Mesodermal cell (in vitro differentiated cells): ENCODE data around the gene KCNF1.

Experiments
- H3K27ac ChIP-seq: 2 replicates; pipeline ENCODE4 v1.7.0; 2013; ENCODE audit warnings: mild to moderate bottlenecking, low read depth, low read length, moderate library complexity; ENCODE audit not compliant: severe bottlenecking
- H3K36me3 ChIP-seq: 2 replicates; pipeline ENCODE4 v1.7.1; 2013; ENCODE audit warnings: mild to moderate bottlenecking, low read length, moderate library complexity; ENCODE audit not compliant: control insufficient read depth, insufficient read depth
- H3K4me1 ChIP-seq: one replicate; pipeline ENCODE4 v1.7.1; 2013; ENCODE audit warnings: mild to moderate bottlenecking, low read length; ENCODE audit not compliant: insufficient read depth, control insufficient read depth, poor library complexity, severe bottlenecking
- H3K4me3 ChIP-seq: 2 replicates; pipeline ENCODE4 v1.7.0; 2013; ENCODE audit warnings: low read length, control low read depth, mild to moderate bottlenecking; ENCODE audit not compliant: insufficient read depth, poor library complexity, severe bottlenecking; ENCODE audit errors: extremely low read depth
- H3K9me3 ChIP-seq: 2 replicates; pipeline ENCODE4 v1.7.1; 2013; ENCODE audit warnings: mild to moderate bottlenecking, low read length, moderate library complexity; ENCODE audit not compliant: control insufficient read depth
- WGBS, 2 experiments: methylation state at CpG; one replicate each; pipeline ENCODE4 v1.1.5; 2013; ENCODE audit warnings: missing lambda C conversion rate in 2 of 2; ENCODE audit not compliant: insufficient coverage in 2 of 2; 5-methylcytosine and 5-hydroxymethylcytosine counted together

KCNF1 gene

DNA sequence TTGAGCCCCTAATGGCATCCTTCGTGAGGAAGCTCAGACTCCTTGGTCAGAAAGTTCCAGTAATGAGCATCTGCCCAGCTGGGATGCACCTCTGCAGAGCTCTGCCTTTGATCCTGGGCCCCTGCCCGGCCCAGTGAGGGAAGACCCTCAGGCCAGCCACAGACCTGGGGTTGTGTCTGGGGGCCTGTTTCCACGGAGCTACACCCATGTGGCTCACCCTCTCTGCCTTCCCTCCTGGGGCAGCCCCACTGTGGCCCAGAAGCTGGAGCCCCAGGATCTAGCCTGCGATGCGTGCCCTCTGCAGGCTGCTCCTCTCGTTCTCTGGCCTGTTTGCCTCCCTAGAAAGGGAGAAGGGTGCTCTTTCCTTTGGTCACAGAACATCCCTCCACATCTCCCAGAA is 9.8 kb downstream of the KCNF1 start:
- WGBS, 2 experiments, result 78 to 88% methylated on average over 5 to 6 of the region's 6 CpGs
- H3K27ac ChIP-seq, result no peak overlapping the region
- no peak overlapping the region for H3K4me3 ChIP-seq
- H3K9me3 ChIP-seq, result no peaks in the 10 kb centered on the region
- H3K36me3 ChIP-seq, result no peaks in the 10 kb centered on the region
- no peaks in the 10 kb centered on the region for H3K4me1 ChIP-seq

DNA sequence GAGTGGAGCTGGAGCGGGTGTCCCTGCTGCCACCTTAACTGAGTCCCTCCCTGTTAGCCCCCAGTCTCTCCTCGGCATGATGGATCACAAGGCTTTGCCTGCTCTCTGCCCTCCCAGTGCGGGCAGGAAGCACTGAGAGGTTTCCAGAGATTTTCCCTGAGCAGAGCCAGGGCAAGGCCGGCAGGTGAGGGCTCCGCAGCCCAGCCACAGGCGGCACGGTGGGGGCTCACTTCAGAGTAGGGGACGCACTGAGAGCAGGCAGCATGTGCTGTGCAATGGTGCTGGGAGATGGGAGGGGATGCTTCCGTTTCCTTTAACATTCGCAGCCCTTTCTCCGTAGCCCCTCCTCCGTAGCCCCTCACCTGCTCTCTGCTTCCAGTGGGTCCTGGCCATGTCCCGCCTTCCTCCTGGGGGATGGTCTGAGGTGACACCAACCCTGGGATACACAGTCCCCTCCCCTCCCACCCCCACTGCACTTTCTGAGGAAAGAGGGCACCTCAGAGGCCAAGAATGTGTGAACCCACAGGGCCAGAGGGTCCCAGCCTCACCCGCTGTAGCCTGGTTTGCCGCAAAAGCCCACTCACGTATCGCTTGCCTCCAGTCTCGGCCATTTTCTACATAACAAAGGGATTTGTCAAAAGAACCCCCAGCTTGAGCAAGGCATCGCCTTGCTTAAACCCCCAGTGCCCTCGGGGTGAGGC is 10.7 kb downstream of the KCNF1 start:
- Histone ChIP-seq H3K4me1 (no peaks in the 10 kb centered on the region), H3K36me3 (no peaks in the 10 kb centered on the region), H3K27ac (no peak overlapping the region), H3K4me3 (no peak overlapping the region), H3K9me3 (no peaks in the 10 kb centered on the region)
- WGBS, 2 experiments, result 69 to 78% methylated on average over 16 to 19 of the region's 20 CpGs

DNA sequence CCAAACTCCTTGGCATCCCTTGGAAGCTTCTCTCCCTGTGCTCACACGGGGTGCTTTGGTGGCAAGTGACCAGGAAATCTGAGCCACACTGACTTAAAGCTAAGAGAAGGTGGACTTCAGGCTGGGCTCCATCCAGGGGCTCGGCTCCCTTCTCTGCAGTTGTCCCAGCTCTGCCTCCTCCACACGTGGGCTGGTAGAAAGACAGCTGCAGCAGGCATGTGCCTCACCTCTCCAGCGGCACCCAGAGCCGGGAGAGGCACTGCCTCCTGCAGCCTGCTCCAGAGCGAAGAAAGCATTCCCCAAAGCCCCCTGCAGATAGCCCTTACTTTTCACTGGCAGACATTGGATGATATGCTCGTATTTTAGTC is 11.3 kb downstream of the KCNF1 start:
- H3K27ac ChIP-seq, result no peak overlapping the region
- WGBS, 2 experiments, result 90 to 92% methylated on average over 6 of the region's 7 CpGs
- H3K4me1 ChIP-seq, result no peaks in the 10 kb centered on the region

DNA sequence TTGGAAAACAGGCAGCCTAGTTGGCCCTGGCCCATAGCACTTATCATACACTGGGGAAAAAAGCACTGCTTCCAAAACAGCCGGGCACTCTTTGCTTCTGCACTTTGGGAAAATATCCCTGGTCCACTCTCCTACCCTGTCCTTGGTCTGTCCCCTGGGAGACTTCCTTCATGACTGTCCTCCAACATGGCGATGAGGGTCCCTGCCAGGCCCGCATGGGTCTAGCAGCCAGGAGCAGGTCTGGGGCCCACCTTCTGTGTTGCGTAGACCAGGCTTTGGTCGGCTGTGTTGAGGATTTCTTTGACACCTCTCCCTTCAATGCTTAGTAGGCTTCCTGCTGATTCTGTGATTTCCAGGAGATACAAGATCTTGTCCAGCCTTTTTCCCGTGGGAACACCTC is 12.2 kb downstream of the KCNF1 start:
- H3K4me1 ChIP-seq, result no peaks in the 10 kb centered on the region
- no peak overlapping the region for H3K27ac ChIP-seq
- no peak overlapping the region for H3K4me3 ChIP-seq
- no peaks in the 10 kb centered on the region for H3K36me3 ChIP-seq
- 92 to 94% methylated on average over 6 of the region's 6 CpGs for WGBS, 2 experiments
- no peaks in the 10 kb centered on the region for H3K9me3 ChIP-seq

More for the DNA sequence above, 11.3 kb downstream of the KCNF1 start:
- Histone ChIP-seq H3K9me3 (no peaks in the 10 kb centered on the region), H3K36me3 (no peaks in the 10 kb centered on the region), H3K4me3 (no peak overlapping the region)

DNA sequence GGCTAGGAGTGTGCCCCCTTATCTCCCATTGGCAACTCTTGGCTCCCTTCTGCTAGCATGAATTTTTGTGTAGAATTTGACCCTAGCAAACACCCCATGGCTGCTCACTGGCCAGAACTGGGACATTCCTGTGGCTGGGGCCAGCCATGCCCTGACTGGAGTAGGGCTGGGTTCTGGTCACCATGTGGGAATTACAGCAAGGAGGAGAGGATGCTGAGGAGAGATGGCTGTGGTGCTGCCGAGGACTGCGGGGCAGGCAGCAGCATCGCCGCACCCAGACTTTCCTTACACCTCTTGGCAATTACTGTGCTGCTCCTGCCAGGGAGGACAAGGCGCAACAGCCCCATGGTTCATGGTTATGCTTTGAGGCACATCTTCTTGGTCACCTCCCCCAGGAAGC is 12.7 kb downstream of the KCNF1 start:
- 92 to 93% methylated on average over 3 to 5 of the region's 5 CpGs for WGBS, 2 experiments
- Histone ChIP-seq H3K36me3 (no peaks in the 10 kb centered on the region), H3K9me3 (no peaks in the 10 kb centered on the region), H3K4me3 (no peak overlapping the region), H3K4me1 (no peaks in the 10 kb centered on the region), H3K27ac (no peak overlapping the region)

DNA sequence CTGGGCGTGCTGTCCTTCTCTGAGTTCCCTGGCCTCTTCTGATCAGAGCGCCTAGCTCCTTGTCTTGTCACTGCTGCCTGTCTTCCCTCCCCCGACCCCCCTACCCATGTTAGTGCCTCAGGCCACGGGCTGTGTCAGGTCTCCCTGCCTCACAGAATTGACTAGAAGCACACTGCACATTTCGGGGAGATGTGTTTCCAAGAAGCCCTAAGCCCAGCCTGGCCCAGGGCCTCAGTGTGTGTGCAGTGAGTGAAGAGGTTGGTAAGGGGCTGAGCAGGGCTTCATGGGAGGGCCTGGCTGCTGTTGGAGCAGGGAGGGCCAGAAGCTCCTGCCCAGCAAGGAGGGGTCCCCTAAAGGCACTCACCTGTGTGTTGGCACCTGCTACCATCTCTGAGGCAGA is 13.1 kb downstream of the KCNF1 start:
- no peaks in the 10 kb centered on the region for H3K36me3 ChIP-seq
- H3K4me3 ChIP-seq, result no peak overlapping the region
- H3K9me3 ChIP-seq, result no peaks in the 10 kb centered on the region
- H3K27ac ChIP-seq, result no peak overlapping the region
- H3K4me1 ChIP-seq, result no peaks in the 10 kb centered on the region
- 80 to 100% methylated on average over 2 to 4 of the region's 5 CpGs for WGBS, 2 experiments

DNA sequence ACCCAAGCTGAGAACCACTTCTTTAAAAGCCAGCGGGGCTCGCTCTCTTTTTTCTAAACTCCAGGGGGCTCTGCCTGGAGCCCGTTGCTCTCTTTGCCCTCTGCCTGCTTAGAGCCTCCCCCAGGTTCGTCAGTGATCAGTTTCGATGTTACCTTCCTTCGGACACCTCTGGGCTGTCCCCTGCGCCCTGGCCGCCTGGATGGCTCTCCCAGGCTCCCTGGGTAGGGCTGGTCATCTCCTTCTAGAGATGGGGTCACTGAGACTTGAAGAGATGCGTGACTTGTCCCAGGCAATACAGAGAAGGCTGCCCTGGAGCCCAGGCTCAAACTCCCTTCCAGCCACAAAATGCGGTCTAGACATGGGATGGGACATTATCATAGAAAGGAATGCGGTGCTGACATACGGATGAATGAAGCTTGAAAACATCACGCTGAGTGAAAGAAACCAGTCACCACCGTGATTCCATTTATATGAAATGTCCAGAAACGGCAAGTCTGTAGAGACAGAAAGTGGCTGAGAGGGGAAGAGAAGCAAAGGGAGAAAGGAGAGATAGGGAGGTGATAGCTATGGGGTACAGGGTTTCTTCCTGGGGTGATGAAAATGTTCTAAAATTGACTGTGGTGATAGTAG is 14.6 kb downstream of the KCNF1 start:
- H3K4me3 ChIP-seq, result no peak overlapping the region
- H3K27ac ChIP-seq, result no peak overlapping the region
- no peaks in the 10 kb centered on the region for H3K36me3 ChIP-seq
- peaks cover 5% of the 10 kb centered on the region for H3K4me1 ChIP-seq
- no peaks in the 10 kb centered on the region for H3K9me3 ChIP-seq
- WGBS, 2 experiments, result 81 to 83% methylated on average over 14 to 15 of the region's 15 CpGs

DNA sequence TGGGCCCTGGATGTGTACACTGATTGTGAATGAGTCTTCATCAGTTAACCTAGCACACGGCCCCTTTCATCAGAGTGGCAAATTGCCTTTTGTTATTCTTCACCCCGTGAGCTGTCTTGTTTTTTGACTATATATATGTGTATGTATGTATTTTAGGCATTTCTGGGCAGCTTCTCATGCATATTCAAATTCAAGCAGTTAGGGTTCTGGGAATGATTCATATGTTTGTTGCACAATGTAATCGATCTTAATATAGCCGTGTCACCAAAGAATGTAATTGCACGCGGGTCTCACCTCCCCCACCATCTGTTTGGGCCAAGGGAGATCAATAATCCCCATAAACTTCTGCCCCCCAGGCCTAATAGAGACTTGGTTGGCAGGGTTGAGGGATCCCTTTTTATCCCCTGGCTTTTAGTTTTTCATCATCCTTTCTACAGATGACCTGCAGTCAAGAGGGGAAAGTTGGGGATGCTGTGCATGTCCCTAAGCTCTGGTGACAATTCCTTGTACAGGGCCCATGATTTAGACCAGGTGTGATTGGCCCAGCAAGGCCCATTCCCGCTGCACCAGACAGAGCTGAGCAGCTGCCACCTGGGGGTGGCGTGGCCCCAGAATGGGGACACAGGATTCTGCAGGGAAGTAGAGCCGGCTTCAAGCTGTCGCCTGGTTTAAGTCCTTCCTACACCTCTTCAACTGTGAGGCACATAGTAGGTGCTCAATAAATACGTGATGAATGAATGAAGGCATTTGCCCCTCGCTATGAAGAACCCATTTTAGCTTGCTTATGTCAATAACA is 19.2 kb downstream of the KCNF1 start:
- Histone ChIP-seq H3K36me3 (no peaks in the 10 kb centered on the region), H3K4me1 (peaks cover 34% of the 10 kb centered on the region), H3K27ac (no peak overlapping the region), H3K4me3 (no peak overlapping the region), H3K9me3 (no peaks in the 10 kb centered on the region)
- 83 to 87% methylated on average over 3 to 5 of the region's 12 CpGs for WGBS, 2 experiments

DNA sequence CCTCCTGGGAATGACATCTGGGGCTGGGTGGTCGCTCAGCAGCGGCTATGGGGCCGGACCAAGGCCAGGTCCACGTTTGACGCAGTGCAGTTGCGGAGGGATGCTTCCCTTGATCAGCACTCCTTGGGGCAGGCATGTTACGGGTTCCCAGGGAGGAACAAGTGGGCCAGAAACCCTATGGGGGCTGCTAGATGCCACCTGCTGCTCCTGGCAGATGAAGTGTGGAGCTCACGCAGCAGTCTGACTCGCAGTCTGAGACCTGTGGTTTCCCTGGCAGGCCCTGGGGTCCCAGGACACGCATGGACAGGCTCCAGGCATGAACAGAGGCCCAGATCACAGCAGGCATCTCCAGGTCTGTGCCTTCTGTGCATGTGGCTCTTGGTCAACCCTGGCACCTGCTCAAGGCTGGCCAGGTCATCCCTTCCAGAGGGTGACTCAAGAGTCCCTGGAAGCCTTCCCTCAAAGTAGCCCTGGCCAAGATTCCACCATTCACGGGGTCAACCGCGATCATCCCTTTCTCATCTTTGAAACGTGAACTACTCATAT is 20.0 kb downstream of the KCNF1 start:
- H3K36me3 ChIP-seq, result no peaks in the 10 kb centered on the region
- H3K27ac ChIP-seq, result no peak overlapping the region
- 93 to 97% methylated on average over 12 to 13 of the region's 14 CpGs for WGBS, 2 experiments
- peaks cover 41% of the 10 kb centered on the region for H3K4me1 ChIP-seq
- no peaks in the 10 kb centered on the region for H3K9me3 ChIP-seq
- no peak overlapping the region for H3K4me3 ChIP-seq

DNA sequence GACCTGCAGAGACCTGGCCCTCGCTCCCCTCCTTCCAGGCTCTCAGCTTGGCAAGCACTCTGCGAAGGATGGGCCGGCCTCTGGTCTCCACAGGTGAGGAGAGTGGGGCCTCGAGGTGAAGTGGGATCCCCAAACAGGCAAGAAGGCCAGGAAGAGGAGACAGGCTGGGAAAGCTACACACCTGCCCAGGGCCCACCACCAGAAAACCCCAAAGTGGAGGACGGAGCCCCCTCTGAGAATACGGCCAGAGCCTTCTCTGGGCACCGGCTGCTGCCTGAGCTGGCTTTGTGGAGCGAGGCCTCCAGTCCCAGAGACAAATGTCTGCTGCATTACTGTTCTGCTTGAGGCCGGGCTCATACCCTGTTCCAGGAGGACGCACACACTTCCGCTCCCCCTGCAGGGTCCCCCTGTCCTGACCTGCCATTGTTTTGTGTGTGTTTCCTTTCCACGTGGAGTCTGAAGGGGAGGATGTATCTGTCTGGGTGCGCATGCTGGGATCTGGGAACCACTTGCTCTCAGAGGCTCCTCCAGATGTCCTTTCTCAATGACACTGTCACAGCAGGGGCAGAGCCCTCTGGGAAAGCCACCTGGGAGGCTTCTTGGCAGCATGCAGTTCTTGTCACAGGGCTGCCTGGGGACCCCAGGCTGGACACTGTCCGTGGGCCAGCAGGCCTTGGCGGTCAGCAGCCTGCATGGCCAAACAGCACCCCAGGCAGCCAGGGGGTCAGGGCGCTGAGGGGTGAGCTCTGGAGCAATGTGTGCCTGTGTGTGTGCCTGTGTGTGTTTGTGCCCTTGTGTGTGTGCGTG is 20.8 kb downstream of the KCNF1 start:
- H3K4me1 ChIP-seq, result peaks cover 45% of the 10 kb centered on the region
- no peak overlapping the region for H3K4me3 ChIP-seq
- WGBS, 2 experiments, result 83 to 92% methylated on average over 13 to 16 of the region's 17 CpGs
- H3K36me3 ChIP-seq, result no peaks in the 10 kb centered on the region
- H3K9me3 ChIP-seq, result no peaks in the 10 kb centered on the region
- no peak overlapping the region for H3K27ac ChIP-seq
